ENCODE measurements around the gene TALDO1.

- no peak for TF ChIP-seq ELF4 (IDR thresholded peaks at IDR 0.05)
- no peak for TF ChIP-seq PKNOX1 (IDR thresholded peaks at IDR 0.05)
- no peak for TF ChIP-seq FOXM1 (IDR thresholded peaks at IDR 0.05; ENCODE audit: borderline replicate concordance)
- no peak for TF ChIP-seq FOXK2 (IDR thresholded peaks at IDR 0.05)
- no peak for TF ChIP-seq FOXA1 (IDR thresholded peaks at IDR 0.05)
- TF ChIP-seq CTBP1 (IDR thresholded peaks at IDR 0.05; ENCODE audit: borderline replicate concordance): no peak
- TF ChIP-seq BHLHE40 (IDR thresholded peaks at IDR 0.05; ENCODE audit: borderline replicate concordance): no peak
- no peak for TF ChIP-seq SP1 (IDR thresholded peaks at IDR 0.05)
- TF ChIP-seq ARNT (IDR thresholded peaks at IDR 0.05): no peak
- TF ChIP-seq HDGF (IDR thresholded peaks at IDR 0.05; ENCODE audit: borderline replicate concordance): no peak
- TF ChIP-seq LEF1 (IDR thresholded peaks at IDR 0.05; ENCODE audit: borderline replicate concordance): no peak
- no peak for TF ChIP-seq SUZ12 (IDR thresholded peaks at IDR 0.05)
These were observed 25.4 kb upstream of the TALDO1 start for GRCh38 chr11:721741-722345.
